MM.1S (cell line): ENCODE results near the gene NSD2.

Experiments used
- DNase-seq: peaks from one replicate; pipeline ENCODE4 v3.0.0-alpha.2; 2015
- H2AFZ ChIP-seq: fragments of 300-600 bp; sonication (generic); 2 replicates; pipeline ENCODE4 v1.6.0; 2016; ENCODE audit warnings: antibody characterized with exemption, low read length
- H3F3A ChIP-seq: fragments of 300-600 bp; sonication (generic); 2 replicates; pipeline ENCODE4 v1.6.1; 2016; ENCODE audit warnings: mild to moderate bottlenecking, antibody characterized with exemption, low read length, moderate library complexity, mixed read lengths; ENCODE audit not compliant: insufficient read depth
- H3K27ac ChIP-seq: fragments of 300-600 bp; sonication (generic); 2 replicates; pipeline ENCODE4 v1.5.1; 2016; ENCODE audit warnings: mild to moderate bottlenecking, low read length
- H3K27me3 ChIP-seq: fragments of 300-600 bp; sonication (generic); replicated peaks from 2 replicates; pipeline ENCODE4 v1.6.0; 2016; ENCODE audit warnings: low read length; ENCODE audit not compliant: insufficient read depth
- H3K36me3 ChIP-seq: fragments of 300-600 bp; sonication (generic); replicated peaks from 2 replicates; pipeline ENCODE4 v1.6.1; 2016; ENCODE audit warnings: mild to moderate bottlenecking, low read length, mixed read lengths; ENCODE audit not compliant: insufficient read depth
- H3K4me1 ChIP-seq: fragments of 300-600 bp; sonication (generic); 2 replicates; pipeline ENCODE4 v1.6.1; 2016; ENCODE audit warnings: low read length, mixed read lengths
- H3K4me2 ChIP-seq: fragments of 300-600 bp; sonication (generic); 2 replicates; pipeline ENCODE4 v1.6.0; 2016; ENCODE audit warnings: low read depth, low read length
- H3K4me3 ChIP-seq: fragments of 300-600 bp; sonication (generic); 2 replicates; pipeline ENCODE4 v1.5.1; 2016; ENCODE audit warnings: low read length, mixed read lengths
- H3K79me2 ChIP-seq: fragments of 300-600 bp; sonication (generic); 2 replicates; pipeline ENCODE4 v1.6.1; 2016; ENCODE audit warnings: mixed run types, low read length, mixed read lengths
- H3K9ac ChIP-seq: fragments of 300-600 bp; sonication (generic); 2 replicates; pipeline ENCODE4 v1.6.1; 2016; ENCODE audit warnings: low read length, mixed read lengths
- H3K9me2 ChIP-seq: fragments of 300-600 bp; sonication (generic); replicated peaks from 2 replicates; pipeline ENCODE4 v1.6.1; 2016; ENCODE audit warnings: mild to moderate bottlenecking, low read length, mixed read lengths; ENCODE audit not compliant: insufficient read depth
- H3K9me3 ChIP-seq: fragments of 300-600 bp; sonication (generic); replicated peaks from 2 replicates; pipeline ENCODE4 v1.6.1; 2016; ENCODE audit warnings: mild to moderate bottlenecking, low read length, mixed read lengths; ENCODE audit not compliant: insufficient read depth
- H4K20me1 ChIP-seq: fragments of 300-600 bp; sonication (generic); 2 replicates; pipeline ENCODE4 v1.6.1; 2016; ENCODE audit warnings: mild to moderate bottlenecking, low read length, moderate library complexity, mixed read lengths; ENCODE audit not compliant: insufficient read depth
- CTCF ChIP-seq: fragments of 300-600 bp; sonication (generic); IDR thresholded peaks from 2 replicates; pipeline ENCODE4 v1.5.1; 2016; ENCODE audit warnings: antibody characterized with exemption, low read length, mixed read lengths
- EZH2 ChIP-seq: fragments of 300-600 bp; sonication (generic); optimal IDR thresholded peaks from 2 replicates; pipeline ENCODE3; 2017; ENCODE audit warnings: low read depth, mild to moderate bottlenecking, antibody characterized with exemption, low read length, mixed read lengths
- EZH2phosphoT487 ChIP-seq: fragments of 300-600 bp; sonication (generic); IDR thresholded peaks from 2 replicates; pipeline ENCODE4 v1.6.1; 2018; ENCODE audit warnings: antibody characterized with exemption, low read length

The NSD2 gene

GRCh38 chr4:1874201-1874600 lies 3.0 kb downstream of the NSD2 start:
- Histone ChIP-seq H2AFZ (no peak overlapping the region), H3K4me2 (no peak overlapping the region), H3K9me3 (no peaks in the 10 kb centered on the region), H3K27me3 (no peaks in the 10 kb centered on the region), H3K4me1 (peaks cover 13% of the 10 kb centered on the region), H3K36me3 (no peaks in the 10 kb centered on the region; the same call in 1 of the 2 replicates), H3K79me2 (peaks cover 74% of the 10 kb centered on the region), H3K9ac (no peak overlapping the region), H3K27ac (no peak overlapping the region), H3K9me2 (no peaks in the 10 kb centered on the region), H3F3A (peaks cover 21% of the 10 kb centered on the region), H4K20me1 (peaks cover 49% of the 10 kb centered on the region), H3K4me3 (no peak overlapping the region)
- TF ChIP-seq CTCF, result no peak
- no peak for TF ChIP-seq EZH2phosphoT487
- TF ChIP-seq EZH2, result no peak
- DNase-seq, result no peak

- Histone ChIP-seq H3K4me2 (no peak overlapping the region), H3K36me3 (no peaks in the 10 kb centered on the region; the same call in 1 of the 2 replicates), H3F3A (no peaks in the 10 kb centered on the region), H3K9me2 (no peaks in the 10 kb centered on the region), H3K9ac (no peak overlapping the region), H3K4me3 (no peak overlapping the region), H3K79me2 (peaks cover 98% of the 10 kb centered on the region), H3K27ac (no peak overlapping the region), H2AFZ (no peak overlapping the region), H3K9me3 (no peaks in the 10 kb centered on the region), H3K4me1 (no peaks in the 10 kb centered on the region; the same call in 1 of the 2 replicates), H3K27me3 (no peaks in the 10 kb centered on the region), H4K20me1 (peaks cover 71% of the 10 kb centered on the region)
- DNase-seq, result no peak
- TF ChIP-seq EZH2phosphoT487 (no peak), EZH2 (no peak), CTCF (no peak)
These were observed 8.3 kb downstream of the NSD2 start for GRCh38 chr4:1879485-1879884.

GRCh38 chr4:1880332-1880731 lies 9.1 kb downstream of the NSD2 start:
- Histone ChIP-seq H3K9me2 (no peaks in the 10 kb centered on the region), H3K4me3 (no peak overlapping the region), H3K4me2 (no peak overlapping the region), H3K9ac (no peak overlapping the region), H3K9me3 (no peaks in the 10 kb centered on the region), H3K27ac (no peak overlapping the region), H3K27me3 (no peaks in the 10 kb centered on the region), H4K20me1 (peaks cover 63% of the 10 kb centered on the region), H2AFZ (no peak overlapping the region), H3K36me3 (no peaks in the 10 kb centered on the region; the same call in 1 of the 2 replicates), H3K4me1 (no peaks in the 10 kb centered on the region), H3F3A (no peaks in the 10 kb centered on the region), H3K79me2 (peaks cover 98% of the 10 kb centered on the region)
- no peak for DNase-seq
- TF ChIP-seq EZH2, result no peak
- no peak for TF ChIP-seq EZH2phosphoT487
- no peak for TF ChIP-seq CTCF
